HL-60/S4 treated with phorbol 12-myristate 13-acetate at 8.2 ng/mL for 4 days and 3 days (cell line): Measurements from ENCODE around the gene KIF1B.
"Not testable (repeated sequence)": the region's sequence is repeated elsewhere in the genome, so short reads cannot be mapped to it uniquely, and the experiment has no call there.

Experiments used
- in situ Hi-C: fragments of 300-500 bp; cut with MboI; formaldehyde crosslinking; loops from 2 replicates; pipeline ENCODE4 v1.15.0; 2022; ENCODE audit warnings: low sequenced_read_pairs

The KIF1B gene

DNA sequence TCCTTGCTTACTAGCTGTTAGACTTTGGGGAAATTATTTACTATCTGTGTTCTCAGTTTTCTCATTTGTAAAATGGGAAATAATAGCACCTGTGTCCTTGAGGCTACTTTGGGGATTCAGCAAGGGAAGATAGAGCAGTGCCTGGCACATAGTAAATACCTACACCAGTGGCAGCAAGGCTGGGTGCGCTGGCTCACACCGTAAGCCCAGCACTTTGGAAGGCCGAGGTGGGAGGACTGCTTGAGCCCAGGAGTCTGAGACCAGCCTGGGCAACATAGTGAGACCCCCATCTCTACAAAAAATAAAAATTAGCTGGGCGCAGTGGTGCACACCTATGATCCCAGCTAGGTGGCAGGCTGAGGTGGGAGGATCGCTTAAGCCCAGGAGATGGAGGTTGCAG lies 211.3 kb downstream of the KIF1B start:
- in situ Hi-C loops, result no loop called here

DNA sequence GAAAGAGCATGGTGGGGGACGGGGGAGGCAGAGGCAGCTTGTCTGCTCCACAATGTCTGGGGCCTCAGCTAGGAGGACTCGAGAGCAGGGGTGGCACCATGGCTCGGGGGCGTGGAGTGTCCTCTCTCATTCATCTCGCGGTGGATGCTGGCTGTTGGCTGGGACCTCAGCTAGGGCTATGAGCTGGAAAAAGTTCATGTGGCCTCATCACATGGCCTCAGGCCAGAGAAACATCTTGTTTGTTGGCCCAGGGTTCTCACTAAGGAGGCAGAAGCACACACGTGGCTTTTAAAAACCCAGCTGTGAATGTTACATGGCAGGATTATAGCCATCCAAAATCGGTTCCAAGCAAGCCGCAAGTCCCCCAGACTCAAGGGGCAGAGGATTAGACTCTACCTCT lies 213.7 kb downstream of the KIF1B start:
- in situ Hi-C loops, result no loop called here

DNA sequence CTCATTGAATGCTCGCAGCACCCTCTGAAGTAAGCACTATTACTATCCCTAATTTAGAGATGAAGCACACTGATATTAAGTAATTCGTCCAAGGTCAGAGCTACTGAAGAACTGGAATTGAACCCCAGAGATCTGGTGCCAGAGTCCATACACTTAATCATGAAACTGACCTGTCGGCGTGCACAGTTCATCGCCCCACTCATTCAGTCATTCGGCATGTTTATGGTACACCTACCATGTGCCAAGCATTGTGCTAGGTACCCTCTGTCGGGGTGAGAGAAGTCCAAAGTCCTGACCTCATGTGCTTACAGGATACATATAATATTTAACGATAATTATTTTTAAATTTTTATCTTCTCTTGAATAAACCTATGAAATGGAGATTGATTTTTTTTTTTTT lies 214.3 kb downstream of the KIF1B start:
- in situ Hi-C loops, result no loop called here

DNA sequence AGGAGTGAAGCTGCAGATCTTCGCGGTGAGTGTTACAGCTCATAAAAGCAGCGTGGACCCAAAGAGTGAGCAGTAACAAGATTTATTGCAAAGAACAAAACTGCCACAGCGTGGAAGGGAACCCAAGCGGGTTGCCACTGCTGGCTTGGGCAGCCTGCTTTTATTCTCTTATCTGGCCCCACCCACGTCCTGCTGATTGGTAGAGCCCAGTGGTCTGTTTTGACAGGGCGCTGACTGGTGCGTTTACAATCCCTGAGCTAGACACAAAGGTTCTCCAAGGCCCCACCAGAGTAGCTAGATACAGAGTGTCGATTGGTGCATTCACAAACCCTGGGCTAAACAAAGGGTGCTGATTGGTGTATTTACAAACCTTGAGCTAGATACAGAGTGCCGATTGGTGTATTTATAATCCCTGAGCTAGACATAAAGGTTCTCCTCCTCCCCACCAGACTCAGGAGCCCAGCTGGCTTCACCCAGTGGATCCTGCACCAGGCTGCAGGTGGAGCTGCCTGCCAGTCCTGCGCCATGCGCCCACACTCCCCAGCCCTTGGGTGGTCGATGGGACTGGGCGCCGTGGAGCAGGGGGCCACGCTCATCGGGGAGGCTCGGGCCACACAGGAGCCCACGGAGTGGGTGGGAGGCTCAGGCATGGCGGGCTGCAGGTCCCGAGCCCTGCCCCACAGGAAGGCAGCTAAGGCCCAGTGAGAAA lies 215.6 kb downstream of the KIF1B start:
- in situ Hi-C loops, result not testable (repeated sequence)

DNA sequence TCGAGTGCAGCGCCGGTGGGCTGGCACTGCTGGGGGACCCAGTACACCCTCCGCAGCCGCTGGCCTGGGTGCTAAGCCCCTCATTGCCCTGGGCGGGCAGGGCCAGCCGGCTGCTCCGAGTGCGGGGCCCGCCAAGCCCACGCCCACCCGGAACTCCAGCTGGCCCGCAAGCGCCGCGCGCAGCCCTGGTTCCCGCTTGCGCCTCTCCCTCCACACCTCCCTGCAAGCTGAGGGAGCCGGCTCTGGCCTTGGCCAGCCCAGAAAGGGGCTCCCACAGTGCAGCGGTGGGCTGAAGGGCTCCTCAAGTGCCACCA lies 216.1 kb downstream of the KIF1B start:
- in situ Hi-C loops, result not testable (repeated sequence)

DNA sequence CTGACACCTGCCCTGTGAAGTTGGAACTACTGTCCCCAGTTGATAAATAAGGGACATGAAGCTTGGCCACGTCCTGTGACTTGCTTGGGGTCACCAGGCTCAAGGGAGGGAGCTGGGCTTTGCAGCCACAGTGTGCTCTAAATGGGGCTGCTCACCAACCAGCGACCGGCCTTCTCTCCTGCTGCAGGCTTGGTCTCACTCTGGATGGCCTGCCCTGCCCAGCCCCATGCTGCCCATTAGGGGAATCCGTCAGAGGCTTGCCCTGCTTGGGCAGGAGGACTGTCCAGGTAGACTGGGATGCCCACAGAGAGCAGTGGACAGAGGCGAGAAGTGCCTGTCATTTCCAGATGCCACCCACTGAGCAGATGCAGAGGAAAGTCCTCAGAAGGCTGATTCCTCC lies 218.6 kb downstream of the KIF1B start:
- in situ Hi-C loops, result no loop called here

DNA sequence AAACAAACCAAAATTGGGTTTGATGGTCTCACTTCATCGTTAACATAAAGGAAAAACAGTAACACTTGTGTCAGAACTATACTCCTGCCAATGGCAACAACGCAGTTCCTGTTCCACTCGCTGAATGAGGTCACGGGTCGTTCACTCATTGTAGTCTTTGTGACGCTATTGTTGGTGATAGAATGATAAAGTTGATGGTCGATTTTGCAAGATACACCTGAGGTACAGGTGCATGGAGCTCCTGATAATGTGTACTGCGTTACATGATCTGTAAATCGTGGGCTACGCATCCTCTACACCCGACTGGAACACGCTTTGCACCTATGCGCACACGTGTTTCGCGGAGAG lies 219.5 kb downstream of the KIF1B start:
- in situ Hi-C loops, result no loop called here

DNA sequence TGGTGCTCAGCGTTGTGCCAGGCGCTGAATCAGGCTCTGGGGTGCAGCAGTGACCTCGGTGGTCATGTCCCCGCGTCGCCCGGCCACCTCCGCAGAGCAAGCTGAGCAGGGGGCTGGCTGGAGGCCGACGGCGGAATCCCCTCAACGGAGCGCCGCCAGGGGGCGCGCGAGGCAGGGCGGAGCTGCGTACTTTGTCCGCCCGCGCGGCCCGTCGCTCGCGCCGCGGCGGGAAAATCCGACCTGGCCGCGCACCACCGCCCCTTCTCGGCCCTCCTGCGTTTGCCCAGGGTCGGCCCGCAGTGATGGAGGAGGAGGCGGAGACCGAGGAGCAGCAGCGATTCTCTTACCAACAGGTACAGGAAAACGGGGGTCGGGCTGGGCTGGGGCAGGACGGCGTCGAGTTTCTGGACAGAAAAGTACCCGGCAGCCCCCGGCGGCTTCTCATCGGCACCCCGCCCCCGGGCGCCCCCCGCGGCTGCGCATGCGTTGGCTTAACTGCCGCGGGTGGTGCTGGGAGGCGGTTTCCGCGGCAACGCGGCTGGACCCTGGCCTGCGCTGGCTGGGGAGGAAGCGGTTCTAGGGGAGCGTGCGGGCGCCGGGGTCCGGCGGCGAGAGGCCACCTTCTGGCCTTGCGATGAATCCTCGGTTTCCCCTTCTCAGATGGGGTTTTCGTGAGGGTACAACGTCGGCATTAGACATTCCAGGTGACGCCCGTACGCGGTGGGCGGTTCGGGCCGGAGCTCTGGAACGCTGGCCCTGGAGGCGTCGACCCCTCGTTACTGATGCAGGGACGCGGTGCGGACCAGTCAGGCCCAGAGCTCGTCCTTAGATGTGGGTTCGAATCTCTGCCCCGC lies 220.1 kb downstream of the KIF1B start, which contains the start of gene CENPS:
CENPS (plus strand) TSS at position 218 of the 854 bp plus-strand sequence; CDS start at position 303, 85 bp downstream.
- in situ Hi-C loops, result no loop called here
